HCT116 (cell line): ENCODE results near the gene POLRMT. TPM values are rescaled to one million over a fixed set of nuclear protein-coding genes. Genes with fewer than 3 reads are reported as not detected.

Experiments used
- ATAC-seq: fragments of 200-7000 bp; cut with Tn5 transposase; 2 replicates; pipeline ENCODE4 v1.9.1; 2020; ENCODE audit warnings: mild to moderate bottlenecking, moderate library complexity
- BruUV-seq: library from RNA; stranded (reverse); fragments of 400-500 nt; replicated peaks from 2 replicates; lab custom pipeline; 2021; lab: Mats Ljungman, UMichigan
- CTCF ChIA-PET: fragments of 300-600 bp; sonication (Branson Sonifier 250); formaldehyde crosslinking; loops from one replicate; lab custom pipeline; 2021; ENCODE audit warnings: antibody characterized with exemption; lab: Charles Lee
- POLR2A ChIA-PET: fragments of 300-600, 350-600 bp; sonication (Branson Sonifier 250); formaldehyde crosslinking; loops from one replicate; lab custom pipeline; 2021; ENCODE audit warnings: antibody characterized with exemption; lab: Charles Lee
- RAD21 ChIA-PET, 2 experiments: fragments of 300-600 bp; sonication (Branson Sonifier 250); formaldehyde crosslinking; loops; one replicate each; lab custom pipeline; 2023; ENCODE audit warnings: low total read pairs in 2 of 2; ENCODE audit not compliant: uncharacterized antibody in 2 of 2, unreplicated experiment in 2 of 2, low non-redundant PET in 1 of 2; lab: Charles Lee
- DNase-seq: peaks from one replicate; pipeline ENCODE4 v3.0.0-alpha.2; 2010; ENCODE audit warnings: low read depth, low spot score
- H2AFZ ChIP-seq: fragments of 200-600 bp; shearing (Covaris generic), sonication (generic); 2 replicates; pipeline ENCODE4 v1.6.1; 2017; ENCODE audit warnings: low read depth, mixed run types, mixed read lengths, antibody characterized with exemption, low read length; ENCODE audit not compliant: poor library complexity, severe bottlenecking
- H3K27ac ChIP-seq: 2 replicates; pipeline ENCODE4 v1.5.1; 2012; ENCODE audit warnings: low read depth, low read length
- H3K27me3 ChIP-seq: fragments of 200-600 bp; sonication (generic); 2 replicates; pipeline ENCODE4 v1.6.1; 2016; ENCODE audit warnings: mixed run types, low read length, mixed read lengths; ENCODE audit not compliant: insufficient read depth
- H3K36me3 ChIP-seq, 2 experiments: fragments of 200-500 bp in 1 of 2; fragments of 200-600 bp in 1 of 2; sonication (Bioruptor generic) in 1 of 2; sonication (generic) in 1 of 2; 2 replicates each; pipeline versions ENCODE4 v1.5.1 to v1.6.1; 2014 to 2016; ENCODE audit warnings: low read length in 2 of 2, inconsistent platforms in 1 of 2, mixed read lengths in 1 of 2, mixed run types in 1 of 2; ENCODE audit not compliant: insufficient read depth in 2 of 2, control insufficient read depth in 1 of 2
- H3K4me1 ChIP-seq, 2 experiments: fragments of 200-600 bp in 1 of 2; sonication (generic) in 1 of 2; 2 replicates each; pipeline versions ENCODE4 v1.5.1 to v1.6.1; 2012 to 2017; ENCODE audit warnings: low read length in 2 of 2, inconsistent platforms in 1 of 2, mild to moderate bottlenecking in 1 of 2, mixed read lengths in 1 of 2, mixed run types in 1 of 2, moderate library complexity in 1 of 2; ENCODE audit not compliant: insufficient read depth in 2 of 2, control insufficient read depth in 1 of 2
- H3K4me2 ChIP-seq: fragments of 200-600 bp; sonication (generic); 2 replicates; pipeline ENCODE4 v1.6.1; 2017; ENCODE audit warnings: mixed run types, low read length, mixed read lengths
- H3K4me3 ChIP-seq, 2 experiments: fragments of 200-600 bp in 1 of 2; sonication (generic) in 1 of 2; replicated peaks in 1 of 2; 2 replicates each; pipeline ENCODE4 v1.5.1; 2011 to 2016; ENCODE audit warnings: low read length in 2 of 2, control low read depth in 1 of 2, low read depth in 1 of 2, mild to moderate bottlenecking in 1 of 2, mixed read lengths in 1 of 2, mixed run types in 1 of 2
- H3K79me2 ChIP-seq: fragments of 200-600 bp; sonication (generic); 2 replicates; pipeline ENCODE4 v1.6.1; 2017; ENCODE audit warnings: mild to moderate bottlenecking, mixed run types, low read length, moderate library complexity, mixed read lengths; ENCODE audit not compliant: insufficient read depth
- H3K9ac ChIP-seq: fragments of 200-600 bp; sonication (generic); 2 replicates; pipeline ENCODE4 v1.6.1; 2016; ENCODE audit warnings: low read length, mixed read lengths
- H3K9me2 ChIP-seq: fragments of 200-600 bp; sonication (generic), shearing (Covaris generic); 2 replicates; pipeline ENCODE4 v1.6.1; 2017; ENCODE audit warnings: mixed run types, mild to moderate bottlenecking, moderate library complexity; ENCODE audit not compliant: insufficient read depth
- H3K9me3 ChIP-seq, 2 experiments: fragments of 200-500 bp in 1 of 2; fragments of 200-600 bp in 1 of 2; sonication (Bioruptor generic) in 1 of 2; sonication (generic) in 1 of 2; 2 replicates each; pipeline ENCODE4 v1.6.1; 2014 to 2017; ENCODE audit warnings: low read length in 2 of 2, mixed read lengths in 2 of 2, inconsistent platforms in 1 of 2, low read depth in 1 of 2, mild to moderate bottlenecking in 1 of 2, mixed run types in 1 of 2, moderate library complexity in 1 of 2; ENCODE audit not compliant: control insufficient read depth in 1 of 2, insufficient read depth in 1 of 2
- H4K20me1 ChIP-seq: fragments of 200-600 bp; sonication (generic), shearing (Covaris generic); 2 replicates; pipeline ENCODE4 v1.6.1; 2017; ENCODE audit warnings: mixed run types, mild to moderate bottlenecking, moderate library complexity; ENCODE audit not compliant: insufficient read depth
- EGR1 ChIP-seq: IDR thresholded peaks from 2 replicates; pipeline ENCODE4 v1.6.1; 2012; ENCODE audit warnings: low read depth
- EZH2 ChIP-seq: fragments of 200-600 bp; sonication (generic); IDR thresholded peaks from 2 replicates; pipeline ENCODE4 v1.6.1; 2017; ENCODE audit warnings: antibody characterized with exemption, mixed run types
- EZH2phosphoT487 ChIP-seq: fragments of 200-600 bp; IDR thresholded peaks from 2 replicates; pipeline ENCODE4 v1.6.1; 2018; ENCODE audit warnings: antibody characterized with exemption, borderline replicate concordance
- POLR2AphosphoS5 ChIP-seq: IDR thresholded peaks from 2 replicates; pipeline ENCODE4 v1.6.1; 2011; ENCODE audit warnings: mild to moderate bottlenecking, low read depth, low read length, moderate library complexity
- RAD21 ChIP-seq: IDR thresholded peaks from 2 replicates; pipeline ENCODE4 v1.6.1; 2012; ENCODE audit warnings: low read depth, mild to moderate bottlenecking
- REST ChIP-seq: IDR thresholded peaks from 2 replicates; pipeline ENCODE4 v1.6.1; 2012; ENCODE audit warnings: low read depth
- SIN3A ChIP-seq: IDR thresholded peaks from 2 replicates; pipeline ENCODE4 v1.6.1; 2012; ENCODE audit warnings: low read depth
- SP1 ChIP-seq: IDR thresholded peaks from 2 replicates; pipeline ENCODE4 v1.6.1; 2012; ENCODE audit warnings: low read depth
- ZBTB33 ChIP-seq: IDR thresholded peaks from 2 replicates; pipeline ENCODE4 v1.6.1; 2011; ENCODE audit warnings: mild to moderate bottlenecking, low read length, moderate library complexity; ENCODE audit not compliant: insufficient replicate concordance; ENCODE audit errors: extremely low read depth
- ZNF274 ChIP-seq: fragments of 200-500 bp; sonication (Bioruptor generic); IDR thresholded peaks from 2 replicates; pipeline ENCODE4 v1.6.1; 2014; ENCODE audit warnings: mild to moderate bottlenecking, low read depth, low read length, inconsistent platforms
- intact Hi-C: fragments of 100-400 bp; cut with micrococcal nuclease; formaldehyde crosslinking; loops from 2 replicates; pipeline ENCODE4 v1.10.0; 2022
- total RNA-seq: library from RNA; stranded (reverse); gene quantifications from one replicate; pipeline ENCODE4 v1.2.1, GENCODE V29; 2021; ENCODE audit not compliant: unreplicated experiment

Gene POLRMT
- total RNA-seq, 1 experiment from 2014 or later = 138 TPM

- H3K9ac ChIP-seq = no peak overlapping the region
- no peak overlapping the region for H3K4me2 ChIP-seq
- no peaks in the 10 kb centered on the region for H3K27me3 ChIP-seq
- H3K9me2 ChIP-seq = no peaks in the 10 kb centered on the region
- ATAC-seq (no peak), DNase-seq (no peak)
- ChIA-PET CTCF (no interaction called here), RAD21 (no interaction called here), POLR2A (no interaction called here)
- H3K36me3 ChIP-seq = peaks cover 11 to 31% of the 10 kb centered on the region in 2 experiments; a peak in 3 of 4 replicates
- peaks cover 28% of the 10 kb centered on the region for H3K79me2 ChIP-seq
- H3K4me3 ChIP-seq = no peak overlapping the region
- BruUV-seq = TSS peak; percentile 66
- H3K4me1 ChIP-seq = no peaks in the 10 kb centered on the region
- intact Hi-C loops = no loop called here
- no peaks in the 10 kb centered on the region for H3K9me3 ChIP-seq
- no peak for TF ChIP-seq ZNF274
- TF ChIP-seq RAD21 = no peak
- no peak for TF ChIP-seq EZH2phosphoT487
- no peak for TF ChIP-seq EGR1
- no peak for TF ChIP-seq POLR2AphosphoS5
- TF ChIP-seq REST = no peak
- TF ChIP-seq SIN3A = no peak
- no peak for TF ChIP-seq SP1
- TF ChIP-seq EZH2 = no peak
- TF ChIP-seq ZBTB33 = no peak
- H2AFZ ChIP-seq = no peak overlapping the region
- no peaks in the 10 kb centered on the region for H4K20me1 ChIP-seq
- no peak overlapping the region for H3K27ac ChIP-seq
These were observed 14.4 kb upstream of the POLRMT start for GRCh38 chr19:647566-648284.
